Right atrium auricular region (tissue), 2 donors: ENCODE data around the gene AHI1. TPM values are rescaled to one million over a fixed set of nuclear protein-coding genes. Genes with fewer than 3 reads are reported as not detected.

Source experiments
- DNase-seq: peaks from one replicate; pipeline ENCODE4 v3.0.0-alpha.2; 2019; ENCODE audit warnings: low spot score
- H3K27ac ChIP-seq, 2 donors: fragments of 200-600 bp; sonication (generic); 1 replicate in 1 of 2; 2 replicates in 1 of 2; pipeline ENCODE4 v1.5.1; 2016 to 2019
- H3K27me3 ChIP-seq, 2 donors: fragments of 200-600 bp; sonication (generic); one replicate each; pipeline versions ENCODE4 v1.5.1 to v1.6.0; 2017 to 2019
- H3K36me3 ChIP-seq: fragments of 200-600 bp; sonication (generic); one replicate; pipeline ENCODE4 v1.5.1; 2016
- H3K4me1 ChIP-seq, 2 donors: fragments of 200-600 bp; sonication (generic); one replicate each; pipeline versions ENCODE4 v1.5.1 to v1.6.0; 2017 to 2019
- H3K4me3 ChIP-seq, 2 donors: fragments of 200-600 bp; sonication (generic); 1 replicate in 1 of 2; 2 replicates in 1 of 2; pipeline ENCODE4 v1.5.1; 2017 to 2019; ENCODE audit warnings: mild to moderate bottlenecking in 1 of 2, moderate library complexity in 1 of 2
- H3K9me3 ChIP-seq, 2 donors: fragments of 200-600 bp; sonication (generic); one replicate each; pipeline ENCODE4 v1.5.1; 2019
- total RNA-seq, 2 donors: library from RNA; depleted of rRNA; stranded (reverse); fragments of >200 nt; gene quantifications; one replicate each; pipeline ENCODE4 v1.1.0, GENCODE V29; 2016
- TF ChIP-seq, protein P1 (sequence below), 2 donors: fragments of 200-600 bp; sonication (generic); IDR thresholded peaks; one replicate each; pipeline ENCODE4 v1.5.1; 2019; ENCODE audit warnings: antibody characterized with exemption in 2 of 2

AHI1 gene
- total RNA-seq, 2 donors from 2014 or later = 8.5 to 10.2 TPM

DNA sequence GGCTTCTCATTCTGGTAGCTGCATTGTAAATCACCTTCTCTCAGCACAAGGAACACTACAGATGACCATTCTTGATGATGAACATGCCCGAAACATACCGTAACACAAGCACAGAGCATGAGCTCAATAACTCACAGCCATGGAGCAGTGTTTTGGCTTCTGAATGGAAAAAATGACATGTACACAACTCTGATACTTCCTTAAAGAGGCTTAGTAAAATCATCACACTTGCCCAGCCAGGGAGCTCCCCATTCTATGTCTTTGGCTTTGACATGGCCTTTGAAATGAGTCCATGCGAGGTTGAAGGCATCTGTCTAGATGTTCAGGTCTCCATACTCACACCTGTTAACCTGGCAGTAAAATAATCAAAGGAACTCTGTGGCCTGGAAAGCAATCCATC lies 228.8 kb downstream of the AHI1 start:
- TF ChIP-seq, protein P1, sequence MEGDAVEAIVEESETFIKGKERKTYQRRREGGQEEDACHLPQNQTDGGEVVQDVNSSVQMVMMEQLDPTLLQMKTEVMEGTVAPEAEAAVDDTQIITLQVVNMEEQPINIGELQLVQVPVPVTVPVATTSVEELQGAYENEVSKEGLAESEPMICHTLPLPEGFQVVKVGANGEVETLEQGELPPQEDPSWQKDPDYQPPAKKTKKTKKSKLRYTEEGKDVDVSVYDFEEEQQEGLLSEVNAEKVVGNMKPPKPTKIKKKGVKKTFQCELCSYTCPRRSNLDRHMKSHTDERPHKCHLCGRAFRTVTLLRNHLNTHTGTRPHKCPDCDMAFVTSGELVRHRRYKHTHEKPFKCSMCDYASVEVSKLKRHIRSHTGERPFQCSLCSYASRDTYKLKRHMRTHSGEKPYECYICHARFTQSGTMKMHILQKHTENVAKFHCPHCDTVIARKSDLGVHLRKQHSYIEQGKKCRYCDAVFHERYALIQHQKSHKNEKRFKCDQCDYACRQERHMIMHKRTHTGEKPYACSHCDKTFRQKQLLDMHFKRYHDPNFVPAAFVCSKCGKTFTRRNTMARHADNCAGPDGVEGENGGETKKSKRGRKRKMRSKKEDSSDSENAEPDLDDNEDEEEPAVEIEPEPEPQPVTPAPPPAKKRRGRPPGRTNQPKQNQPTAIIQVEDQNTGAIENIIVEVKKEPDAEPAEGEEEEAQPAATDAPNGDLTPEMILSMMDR (IDR thresholded peaks at IDR 0.05) = no peak
- no peaks in the 10 kb centered on the region for H3K27me3 ChIP-seq
- no peak overlapping the region for H3K27ac ChIP-seq
- H3K9me3 ChIP-seq = no peaks in the 10 kb centered on the region
- no peak overlapping the region for H3K4me3 ChIP-seq
- H3K4me1 ChIP-seq = no peaks in the 10 kb centered on the region
- no peak for DNase-seq
- H3K36me3 ChIP-seq = no peaks in the 10 kb centered on the region

DNA sequence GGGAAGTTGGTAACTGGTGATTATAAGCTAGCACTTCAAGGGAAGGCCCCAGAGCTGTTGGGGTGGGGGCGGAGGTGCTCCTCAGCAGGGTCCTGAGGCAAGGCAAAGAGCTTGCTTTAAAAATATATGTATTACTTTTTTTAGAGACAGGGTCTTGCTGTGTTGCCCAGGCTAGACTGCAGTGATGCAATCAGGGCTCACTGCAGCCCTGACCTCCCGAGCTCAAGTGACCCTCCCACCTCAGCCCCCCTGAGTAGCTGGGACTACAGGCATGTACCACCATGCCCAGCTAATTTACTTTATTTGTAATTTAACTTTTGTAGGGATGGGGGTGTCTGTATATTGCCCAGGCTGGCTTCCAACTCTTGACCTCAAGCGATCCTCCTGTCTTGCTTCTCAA lies 229.3 kb downstream of the AHI1 start:
- TF ChIP-seq, protein P1 (IDR thresholded peaks at IDR 0.05) = no peak
- Histone ChIP-seq H3K4me1 (no peaks in the 10 kb centered on the region), H3K4me3 (no peak overlapping the region), H3K27ac (no peak overlapping the region), H3K27me3 (no peaks in the 10 kb centered on the region), H3K36me3 (no peaks in the 10 kb centered on the region), H3K9me3 (no peaks in the 10 kb centered on the region)
- DNase-seq = no peak

DNA sequence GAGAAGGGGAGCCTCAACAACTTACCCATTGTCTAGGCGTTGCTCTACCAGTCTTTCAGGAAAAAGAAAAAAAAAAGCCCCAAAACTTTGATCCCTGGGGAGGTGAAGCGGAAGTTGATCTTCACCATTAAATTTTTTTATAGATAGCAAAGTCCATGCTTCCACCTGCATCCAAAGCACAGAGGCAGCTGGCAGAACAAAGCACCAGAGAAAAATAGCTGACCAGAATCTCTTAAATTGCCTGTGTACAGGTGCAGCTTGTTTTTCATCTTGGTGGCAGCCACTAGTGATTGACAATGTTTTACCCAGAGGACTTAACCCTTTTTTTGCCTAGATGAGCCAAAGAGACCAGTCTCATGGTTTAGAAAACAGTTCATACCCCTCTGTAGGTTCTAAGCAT lies 230.5 kb downstream of the AHI1 start:
- Histone ChIP-seq H3K4me1 (no peaks in the 10 kb centered on the region), H3K27ac (no peak overlapping the region), H3K4me3 (no peak overlapping the region), H3K36me3 (no peaks in the 10 kb centered on the region), H3K9me3 (no peaks in the 10 kb centered on the region), H3K27me3 (no peaks in the 10 kb centered on the region)
- no peak for DNase-seq
- TF ChIP-seq, protein P1 (IDR thresholded peaks at IDR 0.05) = no peak

DNA sequence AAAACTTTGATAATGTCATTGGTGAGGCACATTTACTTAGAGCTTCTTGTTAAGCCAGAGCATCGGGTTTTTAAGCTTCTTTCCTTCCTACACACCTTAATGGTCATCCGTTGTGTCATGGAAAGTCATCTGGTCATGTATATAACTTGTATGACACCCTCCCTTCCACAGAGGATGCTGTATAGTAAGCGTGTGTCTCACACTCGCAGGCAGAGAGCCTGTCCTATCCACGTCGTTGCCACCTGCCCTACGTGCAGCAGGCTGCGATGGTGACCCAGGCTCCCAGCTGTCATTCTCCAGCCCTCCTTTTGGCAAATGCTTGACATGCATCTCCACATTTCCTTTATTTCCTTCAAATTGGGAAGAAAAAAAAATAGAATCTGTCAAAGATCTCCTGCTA lies 230.9 kb downstream of the AHI1 start:
- no peak for DNase-seq
- no peaks in the 10 kb centered on the region for H3K4me1 ChIP-seq
- H3K27me3 ChIP-seq = no peaks in the 10 kb centered on the region
- H3K9me3 ChIP-seq = no peaks in the 10 kb centered on the region
- H3K36me3 ChIP-seq = no peaks in the 10 kb centered on the region
- H3K4me3 ChIP-seq = no peak overlapping the region
- no peak overlapping the region for H3K27ac ChIP-seq
- TF ChIP-seq, protein P1 (IDR thresholded peaks at IDR 0.05) = no peak

DNA sequence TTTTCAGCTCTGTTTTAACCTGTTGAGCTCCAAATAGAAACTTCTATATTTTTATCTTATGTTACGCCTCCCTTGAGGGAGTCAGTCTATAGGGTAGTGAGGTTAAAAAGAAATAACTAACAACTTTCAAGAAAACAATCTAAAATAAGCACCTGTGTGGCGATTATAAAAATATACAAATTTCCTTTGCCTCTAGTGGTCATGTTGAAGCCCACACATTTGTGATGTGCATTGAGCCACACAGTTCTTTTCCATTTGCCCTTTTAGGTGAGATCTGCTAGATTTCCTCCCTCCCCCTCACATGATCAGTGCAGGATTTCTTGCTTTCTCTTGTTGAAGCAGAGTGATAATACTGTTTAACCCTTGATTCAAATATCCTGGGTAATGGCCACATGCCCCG lies 232.3 kb downstream of the AHI1 start:
- no peaks in the 10 kb centered on the region for H3K9me3 ChIP-seq
- DNase-seq = no peak
- no peak overlapping the region for H3K27ac ChIP-seq
- H3K4me1 ChIP-seq = no peaks in the 10 kb centered on the region
- H3K4me3 ChIP-seq = no peak overlapping the region
- TF ChIP-seq, protein P1 (IDR thresholded peaks at IDR 0.05) = no peak
- no peaks in the 10 kb centered on the region for H3K27me3 ChIP-seq
- no peaks in the 10 kb centered on the region for H3K36me3 ChIP-seq

DNA sequence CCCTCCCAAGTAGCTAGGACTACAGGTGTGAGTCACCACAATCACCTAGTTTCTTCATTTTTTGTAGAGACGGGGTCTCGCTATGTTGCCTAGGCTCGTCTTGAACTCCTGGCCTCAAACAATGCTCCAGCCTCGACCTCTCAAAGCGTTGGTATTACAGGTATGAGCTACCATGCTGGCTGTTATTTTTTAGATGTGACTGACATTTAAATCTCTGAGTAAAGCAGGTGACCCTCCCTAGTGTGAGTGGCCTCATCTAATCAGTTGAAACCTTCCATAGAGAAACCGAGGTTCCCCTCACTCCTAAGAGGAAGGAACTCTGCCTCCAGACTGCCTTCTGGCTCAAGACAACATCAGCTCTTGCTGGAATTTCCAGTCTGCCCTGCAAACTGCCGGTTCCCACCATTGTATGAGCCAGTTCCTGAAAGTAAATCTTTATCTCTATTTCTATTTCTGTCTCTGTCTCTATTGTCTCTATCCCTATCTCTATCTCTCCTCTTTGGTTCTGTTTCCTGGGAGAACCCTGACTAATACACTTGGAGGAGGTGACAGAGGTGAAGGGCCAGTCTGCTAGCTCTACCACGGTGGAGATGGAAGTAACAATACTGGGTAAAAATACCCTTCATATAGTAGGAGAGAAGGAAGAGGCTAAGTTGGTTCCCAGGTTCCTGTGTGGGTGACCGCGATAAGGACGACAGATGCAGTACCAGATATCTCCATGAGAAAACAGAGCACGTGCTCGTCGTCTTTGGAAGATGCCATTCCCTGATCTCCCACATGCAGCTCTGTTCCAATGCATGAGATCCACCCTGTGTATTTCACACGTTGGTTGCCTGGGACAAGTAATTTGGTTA lies 235.4 kb downstream of the AHI1 start:
- no peaks in the 10 kb centered on the region for H3K27me3 ChIP-seq
- TF ChIP-seq, protein P1 (IDR thresholded peaks at IDR 0.05) = no peak

More for the DNA sequence above, 235.4 kb downstream of the AHI1 start:
- Histone ChIP-seq H3K36me3 (no peaks in the 10 kb centered on the region), H3K9me3 (no peaks in the 10 kb centered on the region), H3K4me3 (no peak overlapping the region), H3K4me1 (no peaks in the 10 kb centered on the region), H3K27ac (no peak overlapping the region)
- no peak for DNase-seq
